Endodermal cell (in vitro differentiated cells): Measurements from ENCODE around the gene ERCC6. TPM values are rescaled to one million over a fixed set of nuclear protein-coding genes. Genes with fewer than 3 reads are reported as not detected.

ENCODE experiments used
- DNase-seq: peaks from one replicate; pipeline ENCODE4 v3.0.0-alpha.2; 2017
- H3K27ac ChIP-seq: 2 replicates; pipeline ENCODE4 v1.5.1; 2013; ENCODE audit warnings: mild to moderate bottlenecking, low read depth, low read length, moderate library complexity
- H3K27me3 ChIP-seq: 2 replicates; pipeline ENCODE4 v1.6.1; 2013; ENCODE audit warnings: mild to moderate bottlenecking, low read length, moderate library complexity; ENCODE audit not compliant: insufficient read depth, control insufficient read depth, poor library complexity, severe bottlenecking
- H3K36me3 ChIP-seq: 2 replicates; pipeline ENCODE4 v1.7.0; 2013; ENCODE audit warnings: mild to moderate bottlenecking, low read length, moderate library complexity; ENCODE audit not compliant: control insufficient read depth, insufficient read depth
- H3K4me1 ChIP-seq: one replicate; pipeline ENCODE4 v1.7.0; 2013; ENCODE audit warnings: low read length; ENCODE audit not compliant: control insufficient read depth, insufficient read depth
- H3K4me3 ChIP-seq: 2 replicates; pipeline ENCODE4 v1.5.1; 2013; ENCODE audit warnings: mild to moderate bottlenecking, low read length, moderate library complexity
- H3K9ac ChIP-seq: 2 replicates; pipeline ENCODE4 v1.6.1; 2013; ENCODE audit warnings: mild to moderate bottlenecking, low read length, moderate library complexity; ENCODE audit not compliant: poor library complexity, severe bottlenecking; ENCODE audit errors: extremely low read depth
- H3K9me3 ChIP-seq: 2 replicates; pipeline ENCODE4 v1.6.1; 2013; ENCODE audit warnings: mild to moderate bottlenecking, low read length, moderate library complexity; ENCODE audit not compliant: control insufficient read depth
- H3K27ac Mint-ChIP-seq: 2 replicates; pipeline ENCODE4 v1.8.0; 2020; ENCODE audit warnings: mixed read lengths
- H3K27me3 Mint-ChIP-seq: 2 replicates; pipeline ENCODE4 v1.8.0; 2021; ENCODE audit warnings: mild to moderate bottlenecking, mixed read lengths; ENCODE audit not compliant: insufficient read depth
- H3K36me3 Mint-ChIP-seq: 2 replicates; pipeline ENCODE4 v1.8.0; 2020; ENCODE audit warnings: low read depth, mixed read lengths
- H3K4me1 Mint-ChIP-seq: 2 replicates; pipeline ENCODE4 v1.8.0; 2020; ENCODE audit warnings: mixed read lengths
- H3K4me3 Mint-ChIP-seq: 2 replicates; pipeline ENCODE4 v1.8.0; 2020; ENCODE audit warnings: mild to moderate bottlenecking, moderate library complexity, mixed read lengths
- H3K9me3 Mint-ChIP-seq: 2 replicates; pipeline ENCODE4 v1.8.0; 2020; ENCODE audit warnings: mild to moderate bottlenecking, mixed read lengths
- WGBS, 2 experiments: methylation state at CpG; one replicate each; pipeline versions ENCODE4 v1.1.5 to v1.1.7; 2013; ENCODE audit warnings: missing lambda C conversion rate in 2 of 2, mixed read lengths in 1 of 2; ENCODE audit not compliant: insufficient coverage in 1 of 2, insufficient read length in 1 of 2; 5-methylcytosine and 5-hydroxymethylcytosine counted together
- total RNA-seq, 2 donors: library from RNA; stranded (reverse); fragmentation: NEBNext Ultra II Directional in 1 of 2; extraction: Animal tissue kit (Norgen Biotek cat#: 25700) in 1 of 2; gene quantifications; 2 replicates in 1 of 2; 3 replicates in 1 of 2; pipeline ENCODE4 v1.2.1, GENCODE V29; 2021
- TF ChIP-seq, protein P1 (sequence below): fragments of 200-600 bp; sonication (generic); conservative IDR thresholded peaks from 2 replicates; pipeline ENCODE4 v1.5.0; 2021; ENCODE audit warnings: antibody characterized with exemption, mild to moderate bottlenecking

ERCC6 gene
- total RNA-seq, 2 donors from 2014 or later, result 18.8 to 19.5 TPM

GRCh38 chr10:49569031-49569631 lies 30.2 kb upstream of the ERCC6 start:
- WGBS, 2 experiments, result 79 to 87% methylated on average over 3 of the region's 3 CpGs
- Histone ChIP-seq H3K9ac (no peak overlapping the region), H3K27ac (no peak overlapping the region), H3K27me3 (no peaks in the 10 kb centered on the region), H3K9me3 (no peaks in the 10 kb centered on the region), H3K4me1 (no peaks in the 10 kb centered on the region), H3K36me3 (no peaks in the 10 kb centered on the region), H3K4me3 (no peak overlapping the region)
- Mint-ChIP-seq H3K27me3 (peaks cover 27% of the 10 kb centered on the region), H3K36me3 (no peaks in the 10 kb centered on the region), H3K4me3 (no peak overlapping the region), H3K4me1 (no peaks in the 10 kb centered on the region), H3K9me3 (peaks cover 13% of the 10 kb centered on the region), H3K27ac (no peak overlapping the region)
- TF ChIP-seq, protein P1, sequence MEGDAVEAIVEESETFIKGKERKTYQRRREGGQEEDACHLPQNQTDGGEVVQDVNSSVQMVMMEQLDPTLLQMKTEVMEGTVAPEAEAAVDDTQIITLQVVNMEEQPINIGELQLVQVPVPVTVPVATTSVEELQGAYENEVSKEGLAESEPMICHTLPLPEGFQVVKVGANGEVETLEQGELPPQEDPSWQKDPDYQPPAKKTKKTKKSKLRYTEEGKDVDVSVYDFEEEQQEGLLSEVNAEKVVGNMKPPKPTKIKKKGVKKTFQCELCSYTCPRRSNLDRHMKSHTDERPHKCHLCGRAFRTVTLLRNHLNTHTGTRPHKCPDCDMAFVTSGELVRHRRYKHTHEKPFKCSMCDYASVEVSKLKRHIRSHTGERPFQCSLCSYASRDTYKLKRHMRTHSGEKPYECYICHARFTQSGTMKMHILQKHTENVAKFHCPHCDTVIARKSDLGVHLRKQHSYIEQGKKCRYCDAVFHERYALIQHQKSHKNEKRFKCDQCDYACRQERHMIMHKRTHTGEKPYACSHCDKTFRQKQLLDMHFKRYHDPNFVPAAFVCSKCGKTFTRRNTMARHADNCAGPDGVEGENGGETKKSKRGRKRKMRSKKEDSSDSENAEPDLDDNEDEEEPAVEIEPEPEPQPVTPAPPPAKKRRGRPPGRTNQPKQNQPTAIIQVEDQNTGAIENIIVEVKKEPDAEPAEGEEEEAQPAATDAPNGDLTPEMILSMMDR, result no peak
- DNase-seq, result no peak

- H3K9me3 Mint-ChIP-seq, result peaks cover 13% of the 10 kb centered on the region
- H3K27me3 Mint-ChIP-seq, result peaks cover 31% of the 10 kb centered on the region
- no peak overlapping the region for H3K27ac Mint-ChIP-seq
- WGBS, 2 experiments, result 91 to 100% methylated on average over 1 to 2 of the region's 2 CpGs
- Histone ChIP-seq H3K4me3 (no peak overlapping the region), H3K36me3 (no peaks in the 10 kb centered on the region), H3K9ac (no peak overlapping the region), H3K4me1 (no peaks in the 10 kb centered on the region), H3K27me3 (peaks cover 7% of the 10 kb centered on the region), H3K9me3 (no peaks in the 10 kb centered on the region), H3K27ac (no peak overlapping the region)
- TF ChIP-seq, protein P1, result no peak
- no peak overlapping the region for H3K4me3 Mint-ChIP-seq
- no peak for DNase-seq
- H3K36me3 Mint-ChIP-seq, result no peaks in the 10 kb centered on the region
- no peaks in the 10 kb centered on the region for H3K4me1 Mint-ChIP-seq
Measured at GRCh38 chr10:49568235-49568634, 29.3 kb upstream of the ERCC6 start.

GRCh38 chr10:49567810-49568209 lies 28.9 kb upstream of the ERCC6 start:
- H3K27ac Mint-ChIP-seq, result no peak overlapping the region
- TF ChIP-seq, protein P1, result no peak
- H3K36me3 Mint-ChIP-seq, result no peaks in the 10 kb centered on the region
- H3K9me3 Mint-ChIP-seq, result peaks cover 13% of the 10 kb centered on the region
- no peak overlapping the region for H3K4me3 Mint-ChIP-seq
- H3K4me1 Mint-ChIP-seq, result no peaks in the 10 kb centered on the region
- Histone ChIP-seq H3K27me3 (peaks cover 7% of the 10 kb centered on the region), H3K9me3 (no peaks in the 10 kb centered on the region), H3K4me1 (no peaks in the 10 kb centered on the region), H3K27ac (no peak overlapping the region), H3K9ac (no peak overlapping the region), H3K4me3 (no peak overlapping the region), H3K36me3 (no peaks in the 10 kb centered on the region)
- DNase-seq, result no peak
- peaks cover 31% of the 10 kb centered on the region for H3K27me3 Mint-ChIP-seq
- WGBS, 2 experiments, result 100% methylated on average over 1 of the region's 1 CpG; no CpG with 5 or more reads in 1 of the 2 experiments
